ENCODE measurements around the gene CRMP1.
"Not testable (repeated sequence)": the region's sequence is repeated elsewhere in the genome, so short reads cannot be mapped to it uniquely, and the experiment has no call there.

CRMP1 gene

GRCh38 chr4:5839332-5839731 is 53.6 kb downstream of the CRMP1 start:
- H3K4me3 ChIP-seq (ENCODE audit: low read depth, low read length), result no peak overlapping the region
- no peak for DNase-seq (ENCODE audit: low read depth)
- TF ChIP-seq CTCF (IDR thresholded peaks at IDR 0.05; ENCODE audit: low read depth, low read length), result no peak
- TF ChIP-seq MYC (IDR thresholded peaks at IDR 0.05; ENCODE audit: low read depth, low read length), result no peak
- no peak for TF ChIP-seq POLR2A (IDR thresholded peaks at IDR 0.05; ENCODE audit: extremely low read depth, insufficient read length)
- no peak for TF ChIP-seq MAX (IDR thresholded peaks at IDR 0.05; ENCODE audit: low read depth, low read length)

- not testable (repeated sequence) for DNase-seq (ENCODE audit: low read depth); H3K4me3 ChIP-seq (ENCODE audit: low read depth, low read length)
Measured at GRCh38 chr4:5837483-5837882, 55.4 kb downstream of the CRMP1 start.

- DNase-seq (ENCODE audit: low read depth), result no peak
- TF ChIP-seq MYC (IDR thresholded peaks at IDR 0.05; ENCODE audit: low read depth, low read length), result no peak
- H3K4me3 ChIP-seq (ENCODE audit: low read depth, low read length), result no peak overlapping the region
Measured at GRCh38 chr4:5836943-5837342, 55.9 kb downstream of the CRMP1 start.

GRCh38 chr4:5828005-5828391 is 64.9 kb downstream of the CRMP1 start:
- no peak for TF ChIP-seq POLR2A (IDR thresholded peaks at IDR 0.05; ENCODE audit: extremely low read depth, insufficient read length)
- TF ChIP-seq CTCF (IDR thresholded peaks at IDR 0.05; ENCODE audit: low read depth, low read length), result no peak
- TF ChIP-seq MYC (IDR thresholded peaks at IDR 0.05; ENCODE audit: low read depth, low read length), result no peak
- no peak for TF ChIP-seq MAX (IDR thresholded peaks at IDR 0.05; ENCODE audit: low read depth, low read length)
- H3K4me3 ChIP-seq (ENCODE audit: low read depth, low read length), result no peak overlapping the region
- DNase-seq (ENCODE audit: low read depth), result peak; percentile 21

GRCh38 chr4:5827108-5828004 is 65.5 kb downstream of the CRMP1 start:
- DNase-seq (ENCODE audit: low read depth), result peak; percentile 73
- TF ChIP-seq CTCF (IDR thresholded peaks at IDR 0.05; ENCODE audit: low read depth, low read length) (no peak), MYC (IDR thresholded peaks at IDR 0.05; ENCODE audit: low read depth, low read length) (no peak), MAX (IDR thresholded peaks at IDR 0.05; ENCODE audit: low read depth, low read length) (no peak), POLR2A (IDR thresholded peaks at IDR 0.05; ENCODE audit: extremely low read depth, insufficient read length) (no peak)
- no peak overlapping the region for H3K4me3 ChIP-seq (ENCODE audit: low read depth, low read length)

- peak; percentile 50 for DNase-seq (ENCODE audit: low read depth)
- no peak for TF ChIP-seq POLR2A (IDR thresholded peaks at IDR 0.05; ENCODE audit: extremely low read depth, insufficient read length)
- TF ChIP-seq MAX (IDR thresholded peaks at IDR 0.05; ENCODE audit: low read depth, low read length), result no peak
- no peak for TF ChIP-seq CTCF (IDR thresholded peaks at IDR 0.05; ENCODE audit: low read depth, low read length)
- no peak for TF ChIP-seq MYC (IDR thresholded peaks at IDR 0.05; ENCODE audit: low read depth, low read length)
- no peak overlapping the region for H3K4me3 ChIP-seq (ENCODE audit: low read depth, low read length)
Measured at GRCh38 chr4:5826437-5827107, 66.3 kb downstream of the CRMP1 start.
